Adrenal gland (tissue), 12 donors: ENCODE data around the gene FCHSD2. TPM values are rescaled to one million over a fixed set of nuclear protein-coding genes. Genes with fewer than 3 reads are reported as not detected.
A peak's percentile ranks its signal among the peaks of the same experiment; 100 is the strongest.

ENCODE experiments used
- DNase-seq, 7 donors: peaks; one replicate each; pipeline ENCODE4 v3.0.0-alpha.2; 2019 to 2020
- H3K27ac ChIP-seq, 5 donors: fragments of 200-600 bp; sonication (generic) in 4 of 5; 1 replicate in 3 of 5; 2 replicates in 2 of 5; pipeline versions ENCODE4 v1.5.1 to v1.8.0; 2016 to 2020; ENCODE audit warnings: mild to moderate bottlenecking in 1 of 5
- H3K27me3 ChIP-seq: fragments of 200-600 bp; 2 replicates; pipeline ENCODE4 v1.8.0; 2021
- H3K36me3 ChIP-seq, 2 donors: fragments of 200-600 bp; replicated peaks in 1 of 2; 1 replicate in 1 of 2; 2 replicates in 1 of 2; pipeline versions ENCODE4 v1.5.1 to v1.8.0; 2018 to 2022
- H3K4me1 ChIP-seq, 2 donors: fragments of 200-600 bp; replicated peaks in 1 of 2; 1 replicate in 1 of 2; 2 replicates in 1 of 2; pipeline versions ENCODE4 v1.5.1 to v1.8.0; 2018 to 2021
- H3K4me3 ChIP-seq, 4 donors: fragments of 200-600 bp; sonication (generic) in 3 of 4; one replicate each; pipeline ENCODE4 v1.5.1; 2016 to 2018
- H3K9me3 ChIP-seq, 3 donors: fragments of 200-600 bp; sonication (generic) in 1 of 3; replicated peaks in 1 of 3; 1 replicate in 2 of 3; 2 replicates in 1 of 3; pipeline versions ENCODE4 v1.5.1 to v1.8.0; 2016 to 2021
- CTCF ChIP-seq, 6 experiments: fragments of 450-650 bp in 4 of 6; fragments of 200-600 bp in 2 of 6; sonication (generic) in 1 of 6; IDR thresholded peaks; 1 replicate in 5 of 6; 2 replicates in 1 of 6; pipeline versions ENCODE4 v1.5.1 to v1.8.0; 2016 to 2021; ENCODE audit warnings: antibody characterized with exemption in 6 of 6, mild to moderate bottlenecking in 2 of 6, moderate library complexity in 1 of 6
- POLR2A ChIP-seq, 2 donors: fragments of 450-650 bp; IDR thresholded peaks; one replicate each; pipeline ENCODE4 v1.6.1; 2017; ENCODE audit warnings: antibody characterized with exemption in 2 of 2, mild to moderate bottlenecking in 2 of 2, moderate library complexity in 1 of 2
- WGBS, 4 donors: extraction: QIAGEN DNeasy Blood & Tissue Kit in 2 of 4; methylation state at CpG; one replicate each; pipeline versions ENCODE4 v1.1.5 to v1.1.7; 2013 to 2017; 5-methylcytosine and 5-hydroxymethylcytosine counted together
- intact Hi-C, 2 donors: fragments of 100-400 bp; cut with DNase I; formaldehyde crosslinking; loops; one replicate each; pipeline versions ENCODE4 v1.14.1 to v1.15.0; 2022 to 2023
- polyA plus RNA-seq, 3 donors: library from polyadenylated mRNA; stranded (reverse); fragments of 200-250 nt in 2 of 3; fragments of 350-450 nt in 1 of 3; fragmentation: Illumina TruSeq in 1 of 3; extraction: RNeasy Lipid Tissue Mini Kit (QIAGEN cat#74804) in 1 of 3; gene quantifications; one replicate each; pipeline ENCODE4 v1.2.3, GENCODE V29; 2013 to 2014
- total RNA-seq, 9 donors: library from RNA; depleted of rRNA in 4 of 9; stranded (reverse); fragments of >200 nt in 4 of 9; fragments of 120-200 nt in 1 of 9; fragmentation: NEBNext Ultra II Directional in 1 of 9; extraction: Animal tissue kit (Norgen Biotek cat#: 25700) in 1 of 9; gene quantifications; one replicate each; pipeline versions ENCODE4 v1.1.0 to v1.2.4, GENCODE V29; 2013 to 2023
- donor health status: healthy with polysubstance abuse.
- donor health status: Bipolar disorder and iron deficiency.
- donor health status: DM: yes; HTN: yes; CAD: no.
- donor health status: DM: no; HTN: no; CAD: no.
- donor health status: DM: no; HTN: no; CAD: no.
- donor health status: DM: yes; HTN: yes; CAD: no.

Gene FCHSD2
- total and polyA plus RNA-seq, 12 donors: 14.6 to 67.2 (median 32.7) TPM

- intact Hi-C loops: no loop called here
- no peaks in the 10 kb centered on the region for H3K9me3 ChIP-seq
- DNase-seq: peak; percentile 64 to 85 (median 82)
- H3K4me1 ChIP-seq: peaks cover 10 to 32% of the 10 kb centered on the region in 2 donors
- TF ChIP-seq CTCF (IDR thresholded peaks at IDR 0.05) (peak in 1 of 6 experiments; percentile 11), POLR2A (IDR thresholded peaks at IDR 0.05) (no peak)
- no peak overlapping the region for H3K4me3 ChIP-seq
- peak overlapping the region in 4 of 5 donors; percentile 26 to 77 (median 55) for H3K27ac ChIP-seq
- WGBS, 4 donors: 64 to 71% (median 66%) methylated on average over 10 to 11 of the region's 11 CpGs
- H3K36me3 ChIP-seq: no peaks in the 10 kb centered on the region
- H3K27me3 ChIP-seq: no peaks in the 10 kb centered on the region
Observed at GRCh38 chr11:73168925-73169579, 26.9 kb upstream of the FCHSD2 start.

- no peak for TF ChIP-seq CTCF (IDR thresholded peaks at IDR 0.05)
- TF ChIP-seq POLR2A (IDR thresholded peaks at IDR 0.05): no peak
- peak in 5 of 7 donors; percentile 42 to 67 (median 62) for DNase-seq
- Histone ChIP-seq H3K4me3 (no peak overlapping the region), H3K9me3 (no peaks in the 10 kb centered on the region), H3K36me3 (no peaks in the 10 kb centered on the region), H3K27me3 (no peaks in the 10 kb centered on the region), H3K27ac (peak overlapping the region in 4 of 5 donors; percentile 4 to 77 (median 52)), H3K4me1 (peaks cover 10 to 38% of the 10 kb centered on the region in 2 donors)
- intact Hi-C loops: no loop called here
- 35 to 42% (median 37%) methylated on average over 3 of the region's 3 CpGs for WGBS, 4 donors
Observed at GRCh38 chr11:73167363-73167954, 25.3 kb upstream of the FCHSD2 start.

GRCh38 chr11:73164803-73165540, 22.9 kb upstream of the FCHSD2 start:
- 88 to 95% (median 92%) methylated on average over 2 of the region's 2 CpGs for WGBS, 4 donors
- peaks cover 10 to 37% of the 10 kb centered on the region in 2 donors for H3K4me1 ChIP-seq
- intact Hi-C loops: no loop called here
- no peak overlapping the region for H3K27ac ChIP-seq
- TF ChIP-seq POLR2A (IDR thresholded peaks at IDR 0.05) (no peak), CTCF (IDR thresholded peaks at IDR 0.05) (no peak)
- no peaks in the 10 kb centered on the region for H3K27me3 ChIP-seq
- no peak for DNase-seq
- no peaks in the 10 kb centered on the region for H3K9me3 ChIP-seq
- no peak overlapping the region for H3K4me3 ChIP-seq
- no peaks in the 10 kb centered on the region for H3K36me3 ChIP-seq

GRCh38 chr11:73163638-73164174, 21.6 kb upstream of the FCHSD2 start:
- no peak overlapping the region for H3K27ac ChIP-seq
- no peaks in the 10 kb centered on the region for H3K36me3 ChIP-seq
- no peak for DNase-seq
- H3K4me3 ChIP-seq: no peak overlapping the region
- WGBS, 4 donors: 68 to 86% (median 76%) methylated on average over 2 of the region's 2 CpGs
- TF ChIP-seq CTCF (IDR thresholded peaks at IDR 0.05): no peak
- no peak for TF ChIP-seq POLR2A (IDR thresholded peaks at IDR 0.05)
- H3K27me3 ChIP-seq: no peaks in the 10 kb centered on the region
- H3K9me3 ChIP-seq: no peaks in the 10 kb centered on the region
- peaks cover 10 to 25% of the 10 kb centered on the region in 2 donors for H3K4me1 ChIP-seq
- intact Hi-C loops: no loop called here
